ENCODE data around the gene B3GNT2.

The B3GNT2 gene

DNA sequence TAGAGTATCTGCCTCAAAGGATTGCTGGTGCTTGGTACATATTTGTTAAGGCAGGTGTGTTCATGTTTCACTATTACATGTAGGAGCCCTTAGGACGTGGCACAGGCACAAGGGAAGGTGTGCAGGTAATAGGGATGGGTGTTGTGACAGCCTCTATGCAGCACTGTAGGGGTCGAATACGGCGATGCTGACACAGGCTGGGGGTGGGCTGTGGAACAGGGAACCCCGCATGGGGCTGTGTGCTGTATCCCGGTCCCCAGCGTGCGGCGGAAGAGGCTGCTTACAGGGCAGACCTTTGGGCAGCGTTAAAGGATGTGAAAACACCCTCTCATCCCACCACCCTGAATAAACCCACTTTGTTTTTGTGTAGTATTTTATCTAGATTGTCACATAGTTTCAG, 21.5 kb downstream of the B3GNT2 start:
- TF ChIP-seq EGR1 (IDR thresholded peaks at IDR 0.05) (no peak), EP300 (IDR thresholded peaks at IDR 0.05; ENCODE audit: borderline replicate concordance) (no peak), FOXM1 (IDR thresholded peaks at IDR 0.05; ENCODE audit: borderline replicate concordance, low read depth) (no peak), NFIC (IDR thresholded peaks at IDR 0.05) (no peak), RAD21 (IDR thresholded peaks at IDR 0.05; ENCODE audit: low read depth) (no peak), CEBPB (IDR thresholded peaks at IDR 0.05) (no peak), CREB1 (IDR thresholded peaks at IDR 0.05; ENCODE audit: low read depth) (no peak)

DNA sequence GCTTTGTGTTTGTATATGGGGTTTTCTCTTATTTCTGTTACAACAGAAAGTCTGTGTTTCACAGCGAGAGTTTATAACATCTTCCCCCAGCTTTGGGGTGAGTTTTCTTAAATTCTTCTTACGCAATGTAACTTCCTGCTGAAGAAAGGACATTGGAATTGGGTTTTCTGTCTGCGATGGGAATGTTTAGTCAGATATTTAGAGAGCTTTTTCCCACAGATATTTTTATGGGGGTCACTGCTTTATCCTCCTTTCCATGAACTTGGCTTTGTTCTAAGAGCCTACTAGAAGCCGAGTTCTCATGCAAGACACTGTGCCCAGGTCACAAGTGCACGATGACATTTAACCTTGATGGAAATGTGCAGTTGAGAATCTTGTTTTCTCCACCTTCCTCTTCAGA, 22.1 kb downstream of the B3GNT2 start:
- no peak for TF ChIP-seq EP300 (IDR thresholded peaks at IDR 0.05; ENCODE audit: borderline replicate concordance)
- TF ChIP-seq, protein P1, sequence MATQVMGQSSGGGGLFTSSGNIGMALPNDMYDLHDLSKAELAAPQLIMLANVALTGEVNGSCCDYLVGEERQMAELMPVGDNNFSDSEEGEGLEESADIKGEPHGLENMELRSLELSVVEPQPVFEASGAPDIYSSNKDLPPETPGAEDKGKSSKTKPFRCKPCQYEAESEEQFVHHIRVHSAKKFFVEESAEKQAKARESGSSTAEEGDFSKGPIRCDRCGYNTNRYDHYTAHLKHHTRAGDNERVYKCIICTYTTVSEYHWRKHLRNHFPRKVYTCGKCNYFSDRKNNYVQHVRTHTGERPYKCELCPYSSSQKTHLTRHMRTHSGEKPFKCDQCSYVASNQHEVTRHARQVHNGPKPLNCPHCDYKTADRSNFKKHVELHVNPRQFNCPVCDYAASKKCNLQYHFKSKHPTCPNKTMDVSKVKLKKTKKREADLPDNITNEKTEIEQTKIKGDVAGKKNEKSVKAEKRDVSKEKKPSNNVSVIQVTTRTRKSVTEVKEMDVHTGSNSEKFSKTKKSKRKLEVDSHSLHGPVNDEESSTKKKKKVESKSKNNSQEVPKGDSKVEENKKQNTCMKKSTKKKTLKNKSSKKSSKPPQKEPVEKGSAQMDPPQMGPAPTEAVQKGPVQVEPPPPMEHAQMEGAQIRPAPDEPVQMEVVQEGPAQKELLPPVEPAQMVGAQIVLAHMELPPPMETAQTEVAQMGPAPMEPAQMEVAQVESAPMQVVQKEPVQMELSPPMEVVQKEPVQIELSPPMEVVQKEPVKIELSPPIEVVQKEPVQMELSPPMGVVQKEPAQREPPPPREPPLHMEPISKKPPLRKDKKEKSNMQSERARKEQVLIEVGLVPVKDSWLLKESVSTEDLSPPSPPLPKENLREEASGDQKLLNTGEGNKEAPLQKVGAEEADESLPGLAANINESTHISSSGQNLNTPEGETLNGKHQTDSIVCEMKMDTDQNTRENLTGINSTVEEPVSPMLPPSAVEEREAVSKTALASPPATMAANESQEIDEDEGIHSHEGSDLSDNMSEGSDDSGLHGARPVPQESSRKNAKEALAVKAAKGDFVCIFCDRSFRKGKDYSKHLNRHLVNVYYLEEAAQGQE (IDR thresholded peaks at IDR 0.05; ENCODE audit: low read depth): no peak
- TF ChIP-seq RAD21 (IDR thresholded peaks at IDR 0.05; ENCODE audit: low read depth): no peak
- no peak for TF ChIP-seq CEBPB (IDR thresholded peaks at IDR 0.05)
- no peak for TF ChIP-seq ZBTB7A (IDR thresholded peaks at IDR 0.05; ENCODE audit: low read depth)
- no peak for TF ChIP-seq CREB1 (IDR thresholded peaks at IDR 0.05; ENCODE audit: low read depth)

DNA sequence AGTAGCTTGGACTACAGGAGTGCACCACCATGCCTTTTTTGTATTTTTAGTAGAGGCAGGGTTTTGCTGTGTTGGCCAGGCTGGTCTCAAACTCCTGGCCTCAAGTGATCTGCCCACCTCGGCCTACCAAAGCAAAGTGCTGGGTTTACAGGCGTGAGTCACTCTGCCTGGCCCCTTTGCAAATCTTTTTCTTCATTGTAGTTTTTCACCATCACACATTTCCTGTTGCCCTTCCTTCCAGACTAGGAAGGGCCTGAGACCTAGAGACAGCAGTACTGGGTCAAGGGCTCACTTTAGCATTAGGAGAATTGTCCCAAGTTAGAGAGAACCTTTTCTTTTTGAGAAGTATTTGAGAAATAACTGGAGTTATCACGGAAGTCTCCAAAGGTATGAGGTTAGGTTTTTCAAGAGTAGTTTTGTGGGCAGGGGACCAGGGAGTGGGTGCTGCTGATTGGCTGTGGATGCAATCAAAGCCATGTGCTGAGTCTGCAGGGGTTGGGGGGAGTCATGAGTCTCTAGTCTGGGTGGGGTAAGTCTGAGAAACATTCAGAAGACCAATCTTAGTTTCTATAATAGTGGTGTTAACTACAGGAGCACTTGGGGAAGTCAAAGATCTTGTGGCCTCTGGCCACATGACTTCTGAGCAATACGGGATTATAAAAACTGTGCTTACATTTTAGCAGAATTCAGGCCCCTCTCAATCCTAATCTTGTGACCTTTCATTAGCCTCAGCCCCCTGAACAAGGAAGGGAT, 23.7 kb downstream of the B3GNT2 start:
- TF ChIP-seq EGR1 (IDR thresholded peaks at IDR 0.05): no peak

DNA sequence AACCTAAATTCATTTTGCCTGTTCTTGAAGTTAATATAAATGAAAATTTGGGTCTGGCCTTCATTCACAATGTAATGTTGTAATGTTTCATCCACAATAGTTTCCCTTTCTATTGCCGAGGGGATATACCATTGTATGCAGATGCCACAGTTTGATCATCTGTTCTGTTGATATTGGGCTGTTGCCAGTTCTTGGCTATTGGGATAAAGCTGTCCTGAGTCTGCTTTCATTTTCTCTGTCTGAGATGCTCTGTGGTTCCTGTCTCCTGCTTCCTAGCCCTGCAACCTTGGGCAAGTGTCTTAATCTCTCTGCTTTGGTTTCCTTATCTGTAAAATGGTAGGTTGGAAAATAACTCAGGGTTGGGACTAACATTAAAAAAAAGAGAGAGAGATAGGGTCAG, 25.2 kb downstream of the B3GNT2 start:
- TF ChIP-seq EP300 (IDR thresholded peaks at IDR 0.05; ENCODE audit: borderline replicate concordance) (no peak), ZBTB7A (IDR thresholded peaks at IDR 0.05; ENCODE audit: low read depth) (no peak), RAD21 (IDR thresholded peaks at IDR 0.05; ENCODE audit: low read depth) (no peak), CREB1 (IDR thresholded peaks at IDR 0.05; ENCODE audit: low read depth) (no peak), FOXM1 (IDR thresholded peaks at IDR 0.05; ENCODE audit: borderline replicate concordance, low read depth) (no peak), CEBPB (IDR thresholded peaks at IDR 0.05) (no peak), NFIC (IDR thresholded peaks at IDR 0.05) (no peak), TEAD4 (IDR thresholded peaks at IDR 0.05) (no peak), EGR1 (IDR thresholded peaks at IDR 0.05) (no peak), TAF1 (IDR thresholded peaks at IDR 0.05; ENCODE audit: low read depth) (no peak), YY1 (IDR thresholded peaks at IDR 0.05; ENCODE audit: low read depth) (no peak), TCF12 (IDR thresholded peaks at IDR 0.05; ENCODE audit: low read depth) (no peak)
- TF ChIP-seq, protein P2, sequence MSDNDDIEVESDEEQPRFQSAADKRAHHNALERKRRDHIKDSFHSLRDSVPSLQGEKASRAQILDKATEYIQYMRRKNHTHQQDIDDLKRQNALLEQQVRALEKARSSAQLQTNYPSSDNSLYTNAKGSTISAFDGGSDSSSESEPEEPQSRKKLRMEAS (IDR thresholded peaks at IDR 0.05): no peak
- TF ChIP-seq, protein P1 (IDR thresholded peaks at IDR 0.05; ENCODE audit: low read depth): no peak
- TF ChIP-seq, protein P3, sequence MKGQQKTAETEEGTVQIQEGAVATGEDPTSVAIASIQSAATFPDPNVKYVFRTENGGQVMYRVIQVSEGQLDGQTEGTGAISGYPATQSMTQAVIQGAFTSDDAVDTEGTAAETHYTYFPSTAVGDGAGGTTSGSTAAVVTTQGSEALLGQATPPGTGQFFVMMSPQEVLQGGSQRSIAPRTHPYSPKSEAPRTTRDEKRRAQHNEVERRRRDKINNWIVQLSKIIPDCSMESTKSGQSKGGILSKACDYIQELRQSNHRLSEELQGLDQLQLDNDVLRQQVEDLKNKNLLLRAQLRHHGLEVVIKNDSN (IDR thresholded peaks at IDR 0.05): no peak

DNA sequence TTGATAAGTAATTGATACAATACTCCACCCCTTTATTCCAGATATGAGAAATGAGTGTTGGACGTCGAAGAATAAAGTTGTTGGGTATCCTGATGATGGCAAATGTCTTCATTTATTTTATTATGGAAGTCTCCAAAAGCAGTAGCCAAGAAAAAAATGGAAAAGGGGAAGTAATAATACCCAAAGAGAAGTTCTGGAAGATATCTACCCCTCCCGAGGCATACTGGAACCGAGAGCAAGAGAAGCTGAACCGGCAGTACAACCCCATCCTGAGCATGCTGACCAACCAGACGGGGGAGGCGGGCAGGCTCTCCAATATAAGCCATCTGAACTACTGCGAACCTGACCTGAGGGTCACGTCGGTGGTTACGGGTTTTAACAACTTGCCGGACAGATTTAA, 26.3 kb downstream of the B3GNT2 start:
- no peak for TF ChIP-seq YY1 (IDR thresholded peaks at IDR 0.05; ENCODE audit: low read depth)
- no peak for TF ChIP-seq CREB1 (IDR thresholded peaks at IDR 0.05; ENCODE audit: low read depth)

DNA sequence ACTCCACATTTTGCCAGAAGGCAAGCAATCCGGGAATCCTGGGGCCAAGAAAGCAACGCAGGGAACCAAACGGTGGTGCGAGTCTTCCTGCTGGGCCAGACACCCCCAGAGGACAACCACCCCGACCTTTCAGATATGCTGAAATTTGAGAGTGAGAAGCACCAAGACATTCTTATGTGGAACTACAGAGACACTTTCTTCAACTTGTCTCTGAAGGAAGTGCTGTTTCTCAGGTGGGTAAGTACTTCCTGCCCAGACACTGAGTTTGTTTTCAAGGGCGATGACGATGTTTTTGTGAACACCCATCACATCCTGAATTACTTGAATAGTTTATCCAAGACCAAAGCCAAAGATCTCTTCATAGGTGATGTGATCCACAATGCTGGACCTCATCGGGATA, 26.8 kb downstream of the B3GNT2 start:
- TF ChIP-seq YY1 (IDR thresholded peaks at IDR 0.05; ENCODE audit: low read depth): no peak
- no peak for TF ChIP-seq TEAD4 (IDR thresholded peaks at IDR 0.05)

DNA sequence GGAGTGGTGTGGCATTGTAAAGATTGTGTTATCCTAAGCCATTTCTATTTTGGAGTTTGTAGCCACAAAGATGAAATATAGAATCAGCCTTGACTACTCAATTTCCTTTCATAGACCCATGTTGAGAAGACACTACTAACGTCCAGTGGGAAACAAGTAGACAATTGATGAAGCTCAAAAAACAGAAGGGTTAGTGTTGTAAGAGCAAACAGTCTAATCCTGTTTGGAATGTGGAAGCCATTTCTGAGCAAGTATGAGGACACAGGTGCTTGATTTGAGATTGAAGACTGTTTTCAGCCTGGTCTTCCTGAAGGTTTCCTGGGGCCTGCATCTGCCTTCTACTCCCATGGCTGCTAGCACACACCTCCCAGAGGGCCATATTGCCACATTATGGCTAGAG, 29.1 kb downstream of the B3GNT2 start:
- TF ChIP-seq RAD21 (IDR thresholded peaks at IDR 0.05; ENCODE audit: low read depth) (no peak), EP300 (IDR thresholded peaks at IDR 0.05; ENCODE audit: borderline replicate concordance) (no peak), TAF1 (IDR thresholded peaks at IDR 0.05; ENCODE audit: low read depth) (no peak), CEBPB (IDR thresholded peaks at IDR 0.05) (no peak), NFIC (IDR thresholded peaks at IDR 0.05) (no peak), YY1 (IDR thresholded peaks at IDR 0.05; ENCODE audit: low read depth) (no peak), CREB1 (IDR thresholded peaks at IDR 0.05; ENCODE audit: low read depth) (no peak), ZBTB7A (IDR thresholded peaks at IDR 0.05; ENCODE audit: low read depth) (no peak), TEAD4 (IDR thresholded peaks at IDR 0.05) (no peak)
- TF ChIP-seq, protein P3 (IDR thresholded peaks at IDR 0.05): no peak

Measured in Ishikawa (cell line).